HuH-7 (cell line): ENCODE measurements around the gene RIMBP2.
"Not testable (repeated sequence)": the region's sequence is repeated elsewhere in the genome, so short reads cannot be mapped to it uniquely, and the experiment has no call there.

ENCODE experiments used
- DNase-seq: peaks from one replicate; pipeline ENCODE4 v3.0.0; 2011; ENCODE audit warnings: low spot score

RIMBP2 gene

DNA sequence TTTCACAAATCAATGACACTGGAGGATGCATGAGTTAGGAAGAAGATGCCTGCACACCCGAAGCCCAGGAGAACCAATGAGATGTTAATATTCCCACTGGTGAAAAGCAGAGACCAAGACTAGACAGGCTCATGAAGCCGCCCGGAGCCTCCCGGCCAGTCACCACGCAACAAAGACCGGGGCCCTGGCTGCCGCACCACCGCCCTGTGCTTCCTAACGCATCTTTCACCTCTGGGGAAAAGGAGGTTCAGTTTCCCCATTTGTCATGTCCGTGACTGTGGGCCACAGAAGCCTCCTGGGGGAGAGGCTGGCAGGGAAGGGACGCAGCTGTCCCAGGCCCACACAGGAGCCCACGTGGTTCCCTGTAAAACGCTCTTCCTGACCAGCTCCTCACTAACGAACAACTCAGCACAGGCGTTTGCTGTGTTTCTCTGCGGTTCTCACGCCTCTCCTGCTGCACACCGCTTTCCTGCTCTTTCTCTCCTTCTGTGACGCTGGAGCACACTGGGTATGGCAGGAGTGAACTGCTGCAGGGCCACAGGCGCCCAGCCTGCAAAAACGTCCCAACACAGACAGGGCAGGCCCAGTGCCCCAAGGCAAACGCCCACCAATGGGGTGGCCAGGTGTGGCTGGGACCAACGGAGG, 10.8 kb downstream of the RIMBP2 start:
- DNase-seq: no peak

DNA sequence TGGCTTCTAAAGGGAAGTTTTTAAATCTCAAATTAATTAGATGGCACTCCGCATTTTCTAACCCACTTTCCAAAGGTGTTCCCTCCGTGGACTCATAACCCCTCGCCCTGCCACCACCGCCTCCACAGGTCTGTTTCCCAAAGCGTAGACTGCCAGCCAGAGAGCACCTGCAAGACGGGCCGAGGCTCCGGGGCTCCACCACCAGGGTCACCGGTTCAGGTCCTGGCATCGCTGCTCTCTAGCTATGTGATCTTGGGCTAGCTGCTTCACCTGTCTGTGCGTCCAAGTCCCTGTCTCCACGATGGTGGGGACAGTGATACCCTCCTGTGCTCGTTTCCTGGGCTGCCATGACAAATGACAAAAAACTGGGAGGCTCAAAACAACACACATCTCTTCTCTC, 11.5 kb downstream of the RIMBP2 start:
- DNase-seq: no peak

DNA sequence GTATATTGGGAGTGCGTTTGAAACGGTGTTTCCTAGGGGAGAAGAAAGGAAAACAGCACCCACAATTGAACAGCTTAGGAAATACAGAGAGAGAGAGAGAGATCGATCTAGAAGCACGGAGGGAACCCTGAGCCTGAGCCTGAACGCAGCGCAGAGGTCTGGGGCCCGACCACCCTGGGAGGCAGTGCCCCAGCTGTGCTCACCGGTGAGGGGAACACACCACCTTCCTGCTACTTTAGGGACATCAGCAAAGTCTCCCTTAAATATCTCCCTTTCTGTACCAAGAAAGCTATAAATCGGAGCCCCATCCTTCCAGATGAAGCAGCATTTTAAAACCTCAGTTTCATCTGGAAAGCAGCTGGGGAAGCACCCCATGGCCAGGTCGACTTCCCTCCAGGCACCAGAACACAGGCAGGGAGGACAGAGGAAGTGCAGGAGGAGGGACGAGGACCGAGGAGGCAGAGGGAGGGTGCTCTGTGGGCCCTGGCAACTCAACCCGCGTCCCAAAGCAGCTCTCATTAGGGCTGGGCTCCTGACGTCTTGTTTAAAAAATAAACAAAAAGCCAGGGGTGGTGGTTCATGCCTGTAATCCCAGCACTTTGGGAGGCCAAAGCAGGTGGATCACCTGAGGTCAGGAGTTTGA, 12.2 kb downstream of the RIMBP2 start:
- DNase-seq: no peak

DNA sequence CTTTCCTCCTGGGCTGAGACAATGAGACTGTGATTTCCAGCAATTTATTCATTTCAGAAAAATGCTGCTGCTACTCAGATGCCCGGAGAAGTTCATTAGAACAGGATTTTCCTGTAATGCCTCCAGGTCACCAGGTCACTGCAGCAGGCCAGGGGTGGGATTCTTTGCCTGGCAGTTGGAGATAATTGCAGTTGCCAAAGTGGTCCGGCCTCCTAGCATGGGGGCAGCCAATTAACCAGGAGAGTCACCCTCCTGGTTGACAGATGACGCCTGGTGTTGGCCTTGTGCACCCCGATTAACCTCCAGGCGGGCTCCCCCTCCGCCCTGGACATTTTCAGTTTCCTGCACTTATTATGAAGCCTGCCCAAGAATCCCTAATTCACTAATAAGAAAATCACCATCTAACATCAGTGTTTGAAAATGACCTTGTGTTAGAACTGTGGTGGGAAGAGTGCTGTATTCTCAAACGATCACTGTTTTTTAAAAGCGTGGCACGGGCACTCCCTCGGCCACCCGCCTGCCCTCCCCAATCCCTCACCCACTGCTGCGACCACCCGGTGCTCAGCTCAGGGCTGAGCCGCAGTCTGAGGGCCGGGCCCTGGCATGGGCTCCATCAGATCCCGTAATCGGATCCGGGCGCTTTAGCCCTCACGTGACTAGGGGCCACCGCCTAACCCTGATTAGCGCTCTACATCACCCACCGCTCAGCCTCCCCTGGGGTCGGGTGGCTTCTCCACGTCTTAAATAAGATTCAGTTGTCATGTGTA, 12.9 kb downstream of the RIMBP2 start:
- DNase-seq: no peak

DNA sequence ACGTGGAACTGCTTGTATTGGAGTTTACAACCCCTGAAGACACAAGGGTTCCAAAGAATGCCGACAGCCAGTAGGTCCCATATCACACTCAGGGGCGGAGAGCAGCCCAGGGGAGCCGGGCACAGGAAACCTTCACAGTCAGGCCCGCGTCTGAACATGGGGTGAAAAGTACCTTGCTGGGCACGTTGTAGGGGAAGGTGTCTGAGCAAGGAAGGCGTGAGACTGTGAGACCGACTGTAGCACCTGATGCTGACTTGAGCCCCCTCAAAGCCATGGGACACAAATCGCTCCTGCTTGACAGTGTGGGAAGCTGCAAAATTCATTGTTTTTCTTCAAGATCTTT, 14.7 kb downstream of the RIMBP2 start:
- DNase-seq: no peak

- DNase-seq: no peak
These were observed 15.4 kb downstream of the RIMBP2 start for GRCh38 chr12:130700492-130701401.

DNA sequence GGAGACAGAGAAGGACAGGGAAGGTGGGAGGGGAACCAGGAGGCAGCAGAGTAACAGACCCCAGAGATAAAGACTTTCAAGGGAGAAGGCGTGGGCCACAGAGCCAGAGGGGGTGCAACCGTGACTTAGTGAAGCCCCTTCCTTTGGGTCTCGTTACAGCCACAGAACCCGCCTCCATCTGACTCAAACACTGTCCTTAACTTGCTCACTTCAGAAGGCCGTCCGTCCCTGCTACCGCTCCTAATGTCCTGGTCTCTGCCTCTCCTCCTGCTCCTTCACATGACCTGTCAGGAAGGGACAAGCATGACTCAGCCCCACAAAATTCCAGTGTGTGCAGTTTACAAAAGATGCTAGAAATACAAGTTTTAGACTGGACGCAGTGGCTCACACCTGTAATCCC, 18.0 kb downstream of the RIMBP2 start:
- DNase-seq: no peak

GRCh38 chr12:130696379-130697100, 19.6 kb downstream of the RIMBP2 start:
- DNase-seq: no peak

DNA sequence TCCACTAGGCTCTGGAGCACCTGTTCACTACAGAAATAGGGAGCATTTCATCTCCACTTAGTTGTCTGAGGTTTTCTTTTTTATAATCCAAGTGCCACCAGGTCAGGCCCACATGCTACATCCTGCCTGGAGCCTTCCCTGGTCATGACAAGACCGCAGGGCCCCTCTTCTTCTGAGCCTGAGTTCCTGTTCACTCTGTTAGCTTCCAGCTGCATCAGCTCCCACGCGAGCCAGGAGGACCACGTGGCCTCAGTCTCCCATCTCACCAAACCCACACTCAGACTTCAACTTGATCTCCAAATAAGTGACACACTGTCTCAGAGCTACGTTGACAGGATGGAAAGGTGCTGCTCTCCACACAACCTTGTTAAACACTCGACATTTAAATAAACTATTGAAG, 21.0 kb downstream of the RIMBP2 start:
- DNase-seq: no peak

GRCh38 chr12:130689408-130690405, 26.4 kb downstream of the RIMBP2 start:
- no peak for DNase-seq

DNA sequence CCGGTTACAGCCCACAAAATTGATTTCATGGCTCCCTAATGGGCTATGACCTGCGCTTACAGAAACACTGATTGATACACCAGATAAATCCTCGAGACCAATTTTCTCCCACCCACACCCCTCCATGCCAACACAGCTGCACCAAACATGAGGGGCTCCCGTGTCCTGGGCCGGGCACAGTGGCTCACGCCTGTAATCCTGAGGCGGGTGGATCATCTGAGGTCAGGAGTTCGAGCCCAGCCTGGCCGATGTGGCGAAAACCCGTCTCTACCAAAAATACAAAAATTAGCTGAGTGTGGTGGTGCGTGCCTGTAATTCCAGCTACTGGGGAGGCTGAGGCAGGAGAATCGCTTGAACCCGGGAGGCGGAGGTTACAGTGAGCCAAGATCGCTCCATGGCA, 27.1 kb downstream of the RIMBP2 start:
- DNase-seq: not testable (repeated sequence)

GRCh38 chr12:130687796-130688778, 28.0 kb downstream of the RIMBP2 start:
- DNase-seq: no peak

DNA sequence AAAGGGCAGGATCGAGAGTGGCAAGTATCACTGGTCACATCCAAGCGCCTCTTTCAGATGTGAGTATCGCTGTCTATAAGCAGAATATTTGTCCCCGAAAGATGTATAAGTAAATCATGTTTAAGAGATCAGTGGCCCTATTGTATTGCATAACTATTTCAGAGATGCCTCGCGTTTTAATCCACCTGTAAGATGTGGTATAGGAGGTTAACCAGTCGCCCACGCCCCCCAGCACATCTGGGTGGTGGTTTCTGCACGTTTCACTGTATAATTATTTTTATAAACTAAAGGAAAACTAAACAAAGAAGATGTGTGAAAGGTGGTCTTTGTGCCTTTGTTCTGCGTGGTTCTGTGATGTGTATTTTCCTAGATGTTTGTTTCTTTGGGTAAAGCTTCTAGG, 28.9 kb downstream of the RIMBP2 start:
- DNase-seq: no peak

DNA sequence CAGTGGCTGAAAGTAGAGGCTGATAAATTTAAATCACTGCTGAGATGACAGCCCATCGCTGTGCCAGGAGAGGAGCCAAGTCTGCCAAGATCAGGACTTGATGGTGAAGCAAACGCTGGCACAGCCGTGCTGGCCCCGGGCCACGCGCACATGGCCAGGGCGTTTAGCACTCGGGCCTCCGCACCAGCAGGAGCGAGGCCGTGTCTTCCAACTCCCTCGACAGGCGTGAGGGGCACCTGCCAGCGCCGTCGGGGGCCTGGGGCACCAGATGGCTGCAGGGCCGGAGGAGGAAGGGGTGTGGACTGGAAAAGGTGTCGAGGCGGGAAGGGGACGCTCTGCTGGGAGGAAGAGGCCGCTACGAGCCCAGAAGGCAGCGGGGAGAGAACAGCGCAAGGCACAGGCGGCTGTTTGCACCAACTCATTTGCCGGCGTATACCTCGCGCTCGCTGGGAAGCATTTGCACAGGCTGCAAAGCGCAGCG, 29.5 kb downstream of the RIMBP2 start:
- no peak for DNase-seq

GRCh38 chr12:130685850-130686249, 30.2 kb downstream of the RIMBP2 start:
- no peak for DNase-seq

DNA sequence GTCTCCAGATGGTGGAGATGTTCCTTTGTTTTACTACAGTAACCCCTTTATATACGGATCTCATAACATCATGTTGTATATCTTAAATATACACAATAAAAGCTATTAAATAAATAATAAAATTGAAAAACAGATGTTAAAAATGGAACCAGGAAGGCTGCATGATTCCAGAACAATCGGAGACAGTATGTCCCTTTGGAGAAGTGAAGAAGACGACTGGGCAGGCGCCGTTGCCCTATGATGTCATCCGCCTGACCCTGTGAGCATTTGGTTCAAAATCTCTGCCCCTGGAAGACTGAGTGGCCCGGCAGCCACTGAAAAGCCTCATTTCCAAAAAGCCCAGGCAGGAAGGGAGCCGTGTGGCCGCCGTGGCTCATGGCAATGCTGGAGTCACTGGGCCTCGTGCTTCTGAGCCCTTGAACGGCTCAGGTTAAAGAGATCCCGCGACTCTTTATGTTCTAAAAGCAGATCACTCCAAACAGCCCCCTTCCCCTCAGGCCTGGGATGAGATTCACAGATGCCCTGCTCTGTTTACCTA, 30.8 kb downstream of the RIMBP2 start:
- no peak for DNase-seq

DNA sequence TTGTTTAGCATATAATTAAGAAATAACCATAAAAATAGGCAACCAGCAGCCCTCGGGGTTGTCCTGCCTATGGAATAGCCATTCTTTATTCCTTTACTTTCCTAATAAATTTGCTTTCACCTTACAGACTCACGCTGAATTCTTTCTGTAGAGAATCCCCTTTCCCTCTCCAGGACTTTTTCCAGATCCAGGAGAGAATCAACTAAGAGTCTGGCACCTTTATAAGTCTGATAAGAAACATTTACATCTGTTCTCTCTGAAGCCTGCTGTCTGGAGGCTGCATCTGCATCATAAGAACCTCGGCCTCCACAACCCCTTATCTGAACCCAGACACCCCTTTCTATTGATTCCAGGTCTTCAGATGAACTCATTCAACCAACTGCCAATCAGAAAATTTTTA, 32.3 kb downstream of the RIMBP2 start:
- DNase-seq: no peak

- no peak for DNase-seq
These were observed 33.0 kb downstream of the RIMBP2 start for GRCh38 chr12:130683080-130683479.
